Activated CD4-positive, CD25-positive, alpha-beta regulatory T cell treated with anti-CD3 and anti-CD28 coated beads, Interleukin-2, amount 50 U/mL, for 16 hours (primary cell): ENCODE data around the gene DNAJB14.

ENCODE experiments used
- DNase-seq: peaks from one replicate; pipeline ENCODE4 v3.0.0-alpha.2; 2020; ENCODE audit warnings: low read depth, low spot score

Gene DNAJB14

DNA sequence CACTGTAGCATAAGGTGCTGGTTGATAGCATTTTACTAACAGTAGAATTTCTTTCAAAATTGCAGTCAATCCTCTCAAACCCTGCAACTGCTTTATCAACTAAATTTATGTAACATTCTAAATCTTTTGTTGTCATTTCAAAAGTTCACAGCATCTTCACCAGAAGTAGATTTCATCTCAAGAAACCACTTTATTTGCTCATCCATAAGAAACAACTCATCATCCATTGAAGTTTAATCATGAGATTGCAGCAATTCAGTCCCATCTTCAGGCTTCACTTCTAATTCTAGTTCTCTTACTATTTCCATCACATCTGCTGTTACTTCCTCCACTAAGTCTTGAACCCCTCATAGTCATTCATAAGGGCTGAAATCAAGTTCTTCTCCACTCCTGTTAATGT lies 73.8 kb downstream of the DNAJB14 start:
- DNase-seq = no peak

DNA sequence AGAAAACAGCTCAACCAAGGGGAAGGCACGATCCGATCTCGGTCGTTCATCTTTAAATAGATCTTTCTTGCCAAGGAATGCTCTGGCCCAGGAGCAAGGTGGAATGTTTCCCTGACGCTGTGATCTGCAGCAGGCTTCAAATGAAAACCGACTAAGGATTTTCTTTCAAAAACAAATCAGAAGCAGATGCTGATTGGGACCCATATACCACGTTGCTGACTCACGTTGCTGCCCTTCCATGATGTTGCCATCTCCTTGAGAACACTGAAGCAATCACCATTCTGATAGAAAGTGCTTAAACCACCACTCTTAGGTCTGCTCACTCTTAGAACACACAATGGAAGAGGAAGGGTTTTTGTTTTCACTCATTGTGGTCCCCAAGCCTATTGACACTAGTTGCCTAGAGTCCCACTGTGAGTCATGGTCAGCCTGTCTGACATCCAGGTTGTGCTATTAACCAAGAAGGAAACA lies 78.3 kb downstream of the DNAJB14 start:
- no peak for DNase-seq

- DNase-seq = no peak
These were observed 82.6 kb downstream of the DNAJB14 start for GRCh38 chr4:99863804-99864203.

DNA sequence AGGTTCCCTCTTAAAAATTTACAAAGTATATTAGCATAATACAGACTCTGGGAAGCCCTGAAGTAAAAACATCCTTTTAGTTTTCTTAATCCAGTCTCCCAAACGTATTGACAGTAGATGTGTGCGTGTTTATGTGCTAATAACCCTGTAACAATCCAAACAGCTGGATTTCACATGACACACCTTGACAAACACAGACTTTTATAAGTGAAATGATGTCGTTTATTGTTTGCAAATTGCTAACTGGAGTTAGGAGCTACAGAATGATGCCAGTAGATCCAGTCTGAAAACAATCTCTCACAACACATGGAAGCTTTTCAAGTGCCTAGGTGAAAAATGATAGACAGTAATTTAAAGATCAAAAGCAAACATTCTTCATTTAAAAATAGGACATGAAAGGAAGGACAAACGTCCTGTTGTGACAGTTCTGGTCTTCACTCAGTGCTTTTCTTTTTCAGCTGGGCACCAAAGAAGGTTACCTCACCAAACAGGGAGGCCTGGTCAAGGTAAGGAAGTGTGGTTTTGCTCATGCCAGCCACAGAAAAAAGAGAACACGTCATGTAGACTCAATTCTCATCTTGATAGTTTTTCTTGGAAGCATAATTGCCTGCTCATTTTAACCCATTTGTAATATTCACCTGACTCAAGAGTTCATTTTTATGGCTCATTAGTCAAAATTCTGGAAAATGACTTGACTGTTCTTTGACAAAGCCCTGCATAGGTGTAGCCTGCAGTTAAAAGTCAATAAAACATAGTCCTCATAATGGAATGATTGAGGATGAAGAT lies 85.1 kb downstream of the DNAJB14 start:
- DNase-seq = no peak

- no peak for DNase-seq
These were observed 85.9 kb downstream of the DNAJB14 start for GRCh38 chr4:99860521-99860920.

DNA sequence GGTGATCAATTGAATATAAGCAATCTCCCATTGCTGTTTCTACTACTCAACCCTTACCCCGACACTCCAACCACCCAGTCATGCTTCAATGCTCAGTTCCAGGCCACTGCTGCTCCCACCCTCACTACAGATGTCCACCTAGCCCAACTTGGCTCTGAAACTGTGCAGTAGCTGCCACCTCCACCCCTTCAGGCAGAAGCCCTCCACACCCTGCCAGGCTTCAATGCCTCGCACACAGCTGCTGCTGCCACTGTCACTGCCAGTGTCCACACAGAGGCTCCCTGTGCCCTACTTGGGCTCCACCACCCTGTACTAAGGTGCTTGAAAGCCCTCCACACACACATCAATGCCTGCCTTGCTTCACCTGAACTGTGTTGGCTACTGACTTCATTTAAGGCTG lies 86.8 kb downstream of the DNAJB14 start:
- no peak for DNase-seq

DNA sequence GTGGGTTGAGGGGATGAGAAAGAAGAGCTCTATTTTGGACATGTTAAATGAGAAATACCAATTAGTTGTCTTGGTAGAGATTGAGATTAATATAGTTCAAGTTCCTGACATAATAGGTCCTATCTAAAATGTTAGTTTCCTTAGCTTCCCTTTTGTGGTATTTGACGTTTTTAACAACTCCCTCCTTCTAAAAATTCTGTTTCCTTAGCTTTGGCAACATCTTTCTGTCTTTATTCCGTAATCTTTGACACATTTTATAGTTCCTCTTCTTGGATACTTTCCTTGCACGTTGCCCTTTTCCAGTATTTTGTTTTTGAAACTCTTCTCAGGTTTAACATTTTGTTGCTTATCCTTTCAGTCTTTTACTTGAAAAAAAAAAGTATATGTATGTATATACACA lies 89.1 kb downstream of the DNAJB14 start:
- no peak for DNase-seq

- no peak for DNase-seq
These were observed 90.3 kb downstream of the DNAJB14 start for GRCh38 chr4:99856166-99856565.

DNA sequence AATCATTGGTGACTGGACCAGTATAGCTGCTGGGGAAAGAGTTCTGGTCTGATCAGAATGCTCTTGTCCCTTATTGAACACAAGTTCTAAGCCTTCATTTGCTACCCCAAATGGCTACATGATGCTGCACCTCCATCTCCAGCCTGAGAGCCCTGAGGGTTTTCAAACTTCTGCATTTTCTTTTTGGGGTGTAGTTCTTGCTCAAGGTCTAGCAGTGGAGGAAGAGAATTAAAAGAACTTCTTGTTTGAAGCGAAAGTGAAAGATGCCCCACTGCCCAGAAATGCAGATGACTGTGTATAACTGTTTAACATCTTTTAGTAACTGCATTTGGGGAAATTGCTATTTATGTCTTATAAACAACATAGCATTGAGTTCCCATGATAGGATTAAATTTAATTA lies 90.7 kb downstream of the DNAJB14 start:
- DNase-seq = no peak

GRCh38 chr4:99853999-99854398 lies 92.4 kb downstream of the DNAJB14 start:
- no peak for DNase-seq

DNA sequence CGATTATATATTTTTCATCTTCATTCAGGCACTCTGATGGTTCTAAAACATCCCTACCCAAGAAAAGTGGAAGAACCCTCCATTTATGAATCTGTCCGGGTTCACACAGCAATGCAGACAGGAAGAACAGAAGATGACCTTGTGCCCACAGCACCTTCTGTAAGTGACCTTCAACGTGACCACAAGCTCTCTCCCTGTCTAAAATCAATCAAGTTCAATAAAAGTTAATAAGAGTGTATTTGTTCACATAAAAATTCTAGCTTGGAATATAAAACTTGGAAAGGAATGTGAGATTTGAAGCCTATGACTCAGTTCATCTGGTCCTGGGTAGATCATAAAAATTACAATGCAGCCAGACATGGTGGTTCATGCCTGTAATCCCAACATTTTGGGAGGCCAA lies 93.2 kb downstream of the DNAJB14 start:
- no peak for DNase-seq

- no peak for DNase-seq
These were observed 94.1 kb downstream of the DNAJB14 start for GRCh38 chr4:99852199-99852749.

DNA sequence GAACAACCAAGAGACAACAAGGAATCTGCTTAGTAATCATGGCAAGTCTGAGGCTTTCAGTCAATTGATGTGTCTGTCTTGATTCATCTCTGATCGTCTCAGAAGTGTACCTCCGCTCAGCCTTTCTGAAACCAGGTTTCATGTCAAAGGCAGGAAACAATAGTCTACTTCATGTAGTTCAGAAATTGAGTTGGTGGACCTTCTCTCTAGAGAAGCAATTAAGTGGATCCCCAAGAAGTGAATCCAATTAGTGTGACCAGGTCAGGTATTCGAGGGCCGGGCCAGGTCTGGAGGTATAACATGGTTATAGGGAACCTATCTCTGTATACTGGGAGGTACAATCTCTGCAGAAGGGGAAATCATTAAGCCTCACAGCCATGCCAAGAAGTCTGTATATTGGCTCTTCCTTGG lies 97.8 kb downstream of the DNAJB14 start:
- no peak for DNase-seq

DNA sequence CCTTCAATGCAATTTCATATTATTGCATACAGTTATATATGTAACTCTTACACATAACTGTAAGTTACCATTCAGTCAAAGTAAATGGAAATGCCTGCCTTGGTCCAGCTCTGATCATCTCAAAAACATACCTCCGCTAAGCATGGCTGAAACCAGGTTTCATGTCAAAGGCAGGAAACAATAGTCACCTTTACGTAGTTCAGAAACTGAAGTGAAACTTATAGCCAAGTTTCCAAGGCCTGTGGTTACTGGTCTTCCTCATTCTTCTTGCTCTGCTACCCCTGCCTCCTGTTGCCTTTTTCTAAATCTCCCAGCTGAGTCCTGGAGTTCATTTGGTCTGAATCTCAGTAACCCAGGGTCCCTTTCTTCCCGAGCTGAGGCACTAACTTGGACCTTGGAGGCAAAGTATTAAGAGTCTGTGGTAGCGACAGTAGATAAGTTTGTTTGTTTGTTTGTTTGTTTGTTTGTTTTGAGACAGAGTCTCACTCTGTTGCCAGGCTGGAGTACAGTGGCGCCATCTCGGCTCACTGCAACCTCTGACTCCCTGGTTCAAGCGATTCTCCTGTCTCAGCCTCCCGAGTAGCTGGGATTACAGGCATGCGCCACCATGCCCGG lies 98.9 kb downstream of the DNAJB14 start:
- DNase-seq = no peak

GRCh38 chr4:99846891-99847290 lies 99.5 kb downstream of the DNAJB14 start:
- no peak for DNase-seq
